ENCODE measurements around the gene PIK3CB. TPM values are rescaled to one million over a fixed set of nuclear protein-coding genes. Genes with fewer than 3 reads are reported as not detected.
"Not testable (repeated sequence)": the region's sequence is repeated elsewhere in the genome, so short reads cannot be mapped to it uniquely, and the experiment has no call there.

The PIK3CB gene
- total RNA-seq, 4 donors from 2014 or later, result 20.3 to 46.4 (median 37.3) TPM

DNA sequence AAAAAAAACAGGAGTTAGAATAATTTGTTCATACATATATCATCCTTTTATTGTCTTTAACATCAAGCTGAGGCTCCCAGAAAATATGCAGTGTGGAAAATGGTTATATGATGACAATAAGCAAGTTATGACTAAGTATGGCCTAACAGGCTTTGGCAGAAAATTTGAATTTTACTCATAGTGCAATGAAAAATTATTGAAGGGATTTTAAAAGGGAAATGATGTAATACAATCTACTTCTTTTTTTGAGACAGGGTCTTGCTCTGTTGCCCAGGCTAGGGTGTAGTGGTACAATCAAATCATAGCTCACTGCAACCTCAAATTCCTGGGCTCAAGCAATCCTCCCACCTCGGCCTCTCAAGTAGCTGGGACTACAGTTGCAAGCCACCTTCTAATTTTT lies 147.5 kb downstream of the PIK3CB start:
- Histone ChIP-seq H3K36me3 (peaks cover 0 to 43% of the 10 kb centered on the region in 2 donors), H3K4me3 (no peak overlapping the region), H3K4me1 (no peaks in the 10 kb centered on the region), H3K9me3 (no peaks in the 10 kb centered on the region), H3K27me3 (no peaks in the 10 kb centered on the region), H3K27ac (no peak overlapping the region)
- ATAC-seq, result no peak
- TF ChIP-seq, protein P1, sequence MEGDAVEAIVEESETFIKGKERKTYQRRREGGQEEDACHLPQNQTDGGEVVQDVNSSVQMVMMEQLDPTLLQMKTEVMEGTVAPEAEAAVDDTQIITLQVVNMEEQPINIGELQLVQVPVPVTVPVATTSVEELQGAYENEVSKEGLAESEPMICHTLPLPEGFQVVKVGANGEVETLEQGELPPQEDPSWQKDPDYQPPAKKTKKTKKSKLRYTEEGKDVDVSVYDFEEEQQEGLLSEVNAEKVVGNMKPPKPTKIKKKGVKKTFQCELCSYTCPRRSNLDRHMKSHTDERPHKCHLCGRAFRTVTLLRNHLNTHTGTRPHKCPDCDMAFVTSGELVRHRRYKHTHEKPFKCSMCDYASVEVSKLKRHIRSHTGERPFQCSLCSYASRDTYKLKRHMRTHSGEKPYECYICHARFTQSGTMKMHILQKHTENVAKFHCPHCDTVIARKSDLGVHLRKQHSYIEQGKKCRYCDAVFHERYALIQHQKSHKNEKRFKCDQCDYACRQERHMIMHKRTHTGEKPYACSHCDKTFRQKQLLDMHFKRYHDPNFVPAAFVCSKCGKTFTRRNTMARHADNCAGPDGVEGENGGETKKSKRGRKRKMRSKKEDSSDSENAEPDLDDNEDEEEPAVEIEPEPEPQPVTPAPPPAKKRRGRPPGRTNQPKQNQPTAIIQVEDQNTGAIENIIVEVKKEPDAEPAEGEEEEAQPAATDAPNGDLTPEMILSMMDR (IDR thresholded peaks at IDR 0.05), result no peak
- no peak for TF ChIP-seq POLR2AphosphoS5 (IDR thresholded peaks at IDR 0.05)
- TF ChIP-seq EP300 (IDR thresholded peaks at IDR 0.05), result no peak
- no peak for TF ChIP-seq POLR2A (IDR thresholded peaks at IDR 0.05)
- 100% methylated on average over 1 of the region's 1 CpG; no CpG with 5 or more reads in 1 of the 2 donors for WGBS, 2 donors (ENCODE audit: low coverage in 1 of 2)

DNA sequence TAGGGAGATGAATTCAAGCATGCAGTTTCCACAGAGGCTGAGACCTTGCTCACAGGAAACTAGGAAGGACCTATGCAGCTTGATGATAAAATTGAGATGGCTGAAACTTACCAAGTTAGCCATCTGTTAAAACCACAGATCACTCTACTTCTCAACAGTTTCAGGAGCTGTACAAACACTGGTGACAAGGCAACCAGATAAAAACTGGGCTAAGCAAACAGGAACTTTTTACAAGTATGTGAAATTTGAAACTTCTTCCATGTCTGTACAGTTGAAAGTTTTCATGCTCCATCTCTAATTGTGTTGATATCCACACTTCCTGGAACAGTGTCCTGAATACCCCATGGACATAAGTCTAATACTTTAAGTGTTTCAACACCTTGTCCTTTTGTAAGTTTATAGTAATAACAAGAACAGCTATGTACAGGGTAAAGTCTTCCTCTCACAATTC lies 147.9 kb downstream of the PIK3CB start:
- no peaks in the 10 kb centered on the region for H3K4me1 ChIP-seq
- no peaks in the 10 kb centered on the region for H3K27me3 ChIP-seq
- H3K36me3 ChIP-seq, result peaks cover 0 to 47% of the 10 kb centered on the region in 2 donors
- ATAC-seq, result no peak
- TF ChIP-seq POLR2AphosphoS5 (IDR thresholded peaks at IDR 0.05) (no peak), EP300 (IDR thresholded peaks at IDR 0.05) (no peak), POLR2A (IDR thresholded peaks at IDR 0.05) (no peak)
- TF ChIP-seq, protein P1 (IDR thresholded peaks at IDR 0.05), result no peak
- no peak overlapping the region for H3K27ac ChIP-seq
- no peak overlapping the region for H3K4me3 ChIP-seq
- H3K9me3 ChIP-seq, result no peaks in the 10 kb centered on the region

DNA sequence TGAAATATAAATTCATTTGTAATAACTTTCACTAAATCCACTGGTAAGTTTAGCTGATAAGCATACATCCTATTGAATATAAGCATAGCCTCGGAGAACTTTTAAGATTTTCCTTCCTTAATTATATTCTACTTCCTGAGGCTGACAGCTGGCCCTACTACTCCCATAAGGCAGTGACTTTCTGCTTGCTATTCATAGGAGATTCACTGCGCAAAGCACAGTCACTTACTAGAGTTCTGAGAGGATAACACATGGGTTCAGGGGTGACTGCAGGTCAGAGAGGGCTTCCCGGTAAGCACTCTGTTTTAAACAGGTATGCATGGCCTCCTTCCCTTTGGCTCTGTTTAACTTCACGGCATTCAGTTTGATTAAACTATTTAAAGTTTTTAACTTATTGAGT lies 150.3 kb downstream of the PIK3CB start:
- no peak for TF ChIP-seq POLR2AphosphoS5 (IDR thresholded peaks at IDR 0.05)
- no peak for TF ChIP-seq POLR2A (IDR thresholded peaks at IDR 0.05)
- peaks cover 0 to 71% of the 10 kb centered on the region in 2 donors for H3K36me3 ChIP-seq

DNA sequence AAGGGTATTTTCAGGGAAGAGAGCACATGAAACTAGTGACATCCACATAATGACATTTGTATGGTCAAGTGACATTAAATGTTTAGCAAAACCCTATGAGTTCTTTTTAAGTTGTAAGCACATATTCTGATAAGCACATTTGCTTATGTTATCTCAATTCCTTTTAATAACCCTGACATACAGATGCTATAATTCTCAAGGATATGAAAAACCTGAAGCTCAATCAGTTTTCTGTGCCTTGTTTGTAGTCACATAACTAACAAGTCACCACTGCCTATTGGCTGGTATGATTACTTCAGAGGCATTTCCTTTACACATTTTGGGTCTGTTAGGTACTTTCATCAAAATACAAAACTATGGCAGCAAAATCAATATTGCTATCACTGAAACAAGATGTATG lies 152.1 kb downstream of the PIK3CB start:
- no peak overlapping the region for H3K27ac ChIP-seq
- H3K9me3 ChIP-seq, result no peaks in the 10 kb centered on the region
- TF ChIP-seq EP300 (IDR thresholded peaks at IDR 0.05) (no peak), POLR2A (IDR thresholded peaks at IDR 0.05) (no peak), POLR2AphosphoS5 (IDR thresholded peaks at IDR 0.05) (no peak)
- TF ChIP-seq, protein P1 (IDR thresholded peaks at IDR 0.05), result no peak
- H3K4me1 ChIP-seq, result no peaks in the 10 kb centered on the region
- no peak for ATAC-seq
- no peak overlapping the region for H3K4me3 ChIP-seq
- H3K36me3 ChIP-seq, result peaks cover 0 to 73% of the 10 kb centered on the region in 2 donors
- no peaks in the 10 kb centered on the region for H3K27me3 ChIP-seq

More for the DNA sequence above, 150.3 kb downstream of the PIK3CB start:
- WGBS, 2 donors (ENCODE audit: low coverage in 1 of 2), result 74% methylated on average over 4 of the region's 4 CpGs
- no peaks in the 10 kb centered on the region for H3K4me1 ChIP-seq
- no peak overlapping the region for H3K27ac ChIP-seq
- no peak for ATAC-seq
- H3K9me3 ChIP-seq, result no peaks in the 10 kb centered on the region
- no peaks in the 10 kb centered on the region for H3K27me3 ChIP-seq
- no peak overlapping the region for H3K4me3 ChIP-seq

DNA sequence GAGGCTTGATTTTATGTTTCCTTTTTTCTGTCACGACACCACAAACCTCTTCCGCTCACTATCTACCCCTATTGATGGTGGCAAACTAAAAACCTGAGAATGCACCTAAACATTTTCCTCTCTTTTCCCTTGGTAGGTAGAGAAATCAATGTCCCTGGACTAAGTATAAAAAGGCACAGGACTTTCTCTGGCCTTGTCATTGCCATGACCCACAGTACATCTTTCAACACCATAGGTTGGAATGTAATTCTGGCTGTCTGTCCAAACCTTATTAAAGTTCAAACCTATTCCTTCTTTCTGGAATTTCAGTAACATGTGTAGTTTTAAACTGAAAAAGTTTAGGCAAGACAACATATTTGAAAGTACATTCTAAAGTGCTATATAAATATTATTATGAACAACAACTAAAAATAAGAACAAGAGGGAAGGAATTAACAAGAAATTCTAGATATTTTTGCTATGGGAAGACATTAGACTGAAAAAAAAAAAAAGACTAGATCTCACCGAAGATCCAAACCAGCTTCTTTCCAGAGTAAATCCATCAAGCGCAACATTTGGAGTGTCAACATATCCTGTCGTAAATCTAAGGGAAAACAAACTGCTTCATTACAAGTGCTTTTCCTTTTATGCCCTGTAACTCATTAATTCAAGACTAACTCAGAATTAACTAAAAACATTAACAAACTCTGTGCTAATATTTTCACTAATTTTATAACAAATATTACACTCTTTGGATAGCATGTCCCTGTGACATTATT lies 153.1 kb downstream of the PIK3CB start:
- peaks cover 0 to 6% (median 0%) of the 10 kb centered on the region in 3 donors for H3K9me3 ChIP-seq
- TF ChIP-seq POLR2A (IDR thresholded peaks at IDR 0.05) (no peak), POLR2AphosphoS5 (IDR thresholded peaks at IDR 0.05) (no peak), EP300 (IDR thresholded peaks at IDR 0.05) (no peak)
- TF ChIP-seq, protein P1 (IDR thresholded peaks at IDR 0.05), result no peak
- H3K36me3 ChIP-seq, result peaks cover 0 to 78% of the 10 kb centered on the region in 2 donors
- WGBS, 2 donors (ENCODE audit: low coverage in 1 of 2), result 69 to 76% methylated on average over 3 to 5 of the region's 5 CpGs
- H3K4me3 ChIP-seq, result no peak overlapping the region
- no peaks in the 10 kb centered on the region for H3K4me1 ChIP-seq
- no peak overlapping the region for H3K27ac ChIP-seq
- no peak for ATAC-seq
- H3K27me3 ChIP-seq, result no peaks in the 10 kb centered on the region

DNA sequence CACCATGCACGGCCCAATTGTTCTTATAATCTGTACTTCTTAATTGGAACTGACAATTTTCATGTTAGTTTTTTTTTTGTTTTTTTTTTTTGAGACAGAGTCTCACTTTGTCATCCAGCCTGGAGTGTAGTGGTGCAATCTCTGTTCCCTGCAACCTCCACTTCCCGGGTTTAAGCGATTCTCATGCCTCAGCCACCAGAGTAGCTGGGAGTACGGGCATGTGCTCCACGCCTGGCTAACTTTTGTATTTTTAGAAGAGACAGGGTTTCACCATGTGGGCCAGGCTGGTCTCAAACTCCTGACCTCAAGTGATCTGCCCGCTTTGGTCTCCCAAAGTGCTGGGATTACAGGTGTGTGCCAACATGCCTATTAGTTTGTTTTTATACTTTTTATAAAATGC lies 153.8 kb downstream of the PIK3CB start:
- H3K27me3 ChIP-seq, ATAC-seq, H3K27ac ChIP-seq, H3K4me1 ChIP-seq, H3K4me3 ChIP-seq: not testable (repeated sequence)
- WGBS, 2 donors (ENCODE audit: low coverage in 1 of 2), result 89 to 91% methylated on average over 2 of the region's 6 CpGs
- Histone ChIP-seq H3K36me3 (peaks cover 0 to 83% of the 10 kb centered on the region in 2 donors), H3K9me3 (peaks cover 0 to 13% (median 0%) of the 10 kb centered on the region in 3 donors)
